Tibial nerve (tissue), 3 donors: Measurements from ENCODE around the gene ARHGAP20.

ENCODE experiments used
- POLR2A ChIP-seq, 2 donors: fragments of 450-650 bp; IDR thresholded peaks; one replicate each; pipeline ENCODE4 v1.6.1; 2017; ENCODE audit warnings: antibody characterized with exemption in 2 of 2, mild to moderate bottlenecking in 2 of 2, moderate library complexity in 2 of 2
- TF ChIP-seq, protein P1 (sequence below), 5 experiments: fragments of 200-600 bp in 3 of 5; fragments of 450-650 bp in 2 of 5; sonication (generic) in 3 of 5; IDR thresholded peaks; one replicate each; pipeline ENCODE4 v1.5.1; 2016 to 2019; ENCODE audit warnings: antibody characterized with exemption in 5 of 5, mild to moderate bottlenecking in 3 of 5, moderate library complexity in 2 of 5

DNA sequence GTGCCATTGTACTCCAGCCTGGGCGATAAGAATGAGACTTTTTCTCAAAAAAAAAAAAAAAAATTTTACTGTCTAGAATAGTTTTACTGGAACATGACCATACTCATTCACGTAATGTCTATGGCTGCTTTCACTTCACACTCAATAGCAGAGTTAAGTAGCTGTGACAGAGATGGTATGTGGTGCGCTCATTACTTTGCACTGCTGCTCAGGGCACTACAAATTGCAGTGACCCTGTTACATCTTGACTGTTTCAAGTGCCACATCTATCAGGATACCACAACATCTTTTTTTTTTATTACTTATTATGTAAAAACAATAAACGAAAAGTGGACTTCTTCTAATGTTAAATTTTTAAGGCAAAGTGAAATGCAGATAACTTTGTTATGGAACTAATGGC is 110.3 kb downstream of the ARHGAP20 start:
- TF ChIP-seq, protein P1, sequence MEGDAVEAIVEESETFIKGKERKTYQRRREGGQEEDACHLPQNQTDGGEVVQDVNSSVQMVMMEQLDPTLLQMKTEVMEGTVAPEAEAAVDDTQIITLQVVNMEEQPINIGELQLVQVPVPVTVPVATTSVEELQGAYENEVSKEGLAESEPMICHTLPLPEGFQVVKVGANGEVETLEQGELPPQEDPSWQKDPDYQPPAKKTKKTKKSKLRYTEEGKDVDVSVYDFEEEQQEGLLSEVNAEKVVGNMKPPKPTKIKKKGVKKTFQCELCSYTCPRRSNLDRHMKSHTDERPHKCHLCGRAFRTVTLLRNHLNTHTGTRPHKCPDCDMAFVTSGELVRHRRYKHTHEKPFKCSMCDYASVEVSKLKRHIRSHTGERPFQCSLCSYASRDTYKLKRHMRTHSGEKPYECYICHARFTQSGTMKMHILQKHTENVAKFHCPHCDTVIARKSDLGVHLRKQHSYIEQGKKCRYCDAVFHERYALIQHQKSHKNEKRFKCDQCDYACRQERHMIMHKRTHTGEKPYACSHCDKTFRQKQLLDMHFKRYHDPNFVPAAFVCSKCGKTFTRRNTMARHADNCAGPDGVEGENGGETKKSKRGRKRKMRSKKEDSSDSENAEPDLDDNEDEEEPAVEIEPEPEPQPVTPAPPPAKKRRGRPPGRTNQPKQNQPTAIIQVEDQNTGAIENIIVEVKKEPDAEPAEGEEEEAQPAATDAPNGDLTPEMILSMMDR (IDR thresholded peaks at IDR 0.05), result no peak
- TF ChIP-seq POLR2A (IDR thresholded peaks at IDR 0.05), result no peak
